Measurements from ENCODE around the gene DYSF.

- TF ChIP-seq EZH2 (IDR thresholded peaks at IDR 0.05; ENCODE audit: borderline replicate concordance, insufficient read depth, low read depth, low read length, poor library complexity, severe bottlenecking) = no peak
- TF ChIP-seq, protein P1, sequence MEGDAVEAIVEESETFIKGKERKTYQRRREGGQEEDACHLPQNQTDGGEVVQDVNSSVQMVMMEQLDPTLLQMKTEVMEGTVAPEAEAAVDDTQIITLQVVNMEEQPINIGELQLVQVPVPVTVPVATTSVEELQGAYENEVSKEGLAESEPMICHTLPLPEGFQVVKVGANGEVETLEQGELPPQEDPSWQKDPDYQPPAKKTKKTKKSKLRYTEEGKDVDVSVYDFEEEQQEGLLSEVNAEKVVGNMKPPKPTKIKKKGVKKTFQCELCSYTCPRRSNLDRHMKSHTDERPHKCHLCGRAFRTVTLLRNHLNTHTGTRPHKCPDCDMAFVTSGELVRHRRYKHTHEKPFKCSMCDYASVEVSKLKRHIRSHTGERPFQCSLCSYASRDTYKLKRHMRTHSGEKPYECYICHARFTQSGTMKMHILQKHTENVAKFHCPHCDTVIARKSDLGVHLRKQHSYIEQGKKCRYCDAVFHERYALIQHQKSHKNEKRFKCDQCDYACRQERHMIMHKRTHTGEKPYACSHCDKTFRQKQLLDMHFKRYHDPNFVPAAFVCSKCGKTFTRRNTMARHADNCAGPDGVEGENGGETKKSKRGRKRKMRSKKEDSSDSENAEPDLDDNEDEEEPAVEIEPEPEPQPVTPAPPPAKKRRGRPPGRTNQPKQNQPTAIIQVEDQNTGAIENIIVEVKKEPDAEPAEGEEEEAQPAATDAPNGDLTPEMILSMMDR (IDR thresholded peaks at IDR 0.05) = no peak
Measured at GRCh38 chr2:71637736-71638135, 184.4 kb downstream of the DYSF start.

Measured in B cell (primary cell).